Epidermal melanocyte (primary cell): ENCODE data around the gene CELF3.

Experiments
- DNase-seq: peaks from one replicate; pipeline ENCODE4 v3.0.0; 2011; ENCODE audit warnings: low spot score; ENCODE audit not compliant: insufficient read length

The CELF3 gene

DNA sequence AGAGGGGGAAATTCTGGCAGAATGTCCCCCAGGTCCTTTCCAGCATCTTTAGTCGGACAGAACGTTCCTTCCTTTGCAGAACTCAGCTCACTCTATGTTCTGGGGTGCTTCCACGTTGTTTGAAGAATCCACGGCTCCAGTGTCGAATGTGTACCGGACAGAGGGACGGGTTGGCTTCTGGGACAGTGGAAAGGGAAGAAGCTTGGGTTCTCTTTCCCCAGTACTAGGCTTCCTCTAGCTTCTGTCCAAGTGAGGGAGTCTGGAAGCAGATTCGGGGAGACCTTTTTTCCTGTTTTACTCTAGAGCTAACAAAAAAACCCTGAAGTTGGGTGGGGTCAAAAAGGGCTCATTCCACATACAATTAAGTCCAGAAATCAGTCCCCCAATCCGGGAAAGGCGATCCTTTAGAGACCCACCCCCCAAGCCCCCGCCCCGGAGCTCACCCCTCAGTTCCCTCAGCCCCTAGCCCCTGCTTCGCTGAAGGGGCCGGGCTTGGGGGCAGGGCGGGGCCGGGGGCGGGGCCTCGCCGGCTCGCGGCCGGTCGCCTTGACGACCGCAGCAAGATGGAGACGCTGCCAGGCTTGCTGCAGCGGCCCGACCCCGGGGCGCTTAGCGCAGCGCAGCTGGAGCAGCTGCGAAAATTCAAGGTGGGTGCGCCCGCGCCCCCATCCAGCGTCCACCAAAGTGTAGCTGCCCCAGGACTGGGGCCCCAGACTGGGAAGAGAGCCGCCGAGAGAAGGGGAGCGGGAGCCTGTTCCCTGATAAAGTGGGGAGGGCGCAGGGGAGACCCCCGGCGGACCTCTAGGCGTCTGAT lies 4.6 kb upstream of the CELF3 start, which contains the start of gene RIIAD1:
TSS of gene RIIAD1 (plus strand) at position 549 of the 814 bp plus-strand sequence. CDS start at position 564, 15 bp downstream.
- DNase-seq = peak; percentile 70

DNA sequence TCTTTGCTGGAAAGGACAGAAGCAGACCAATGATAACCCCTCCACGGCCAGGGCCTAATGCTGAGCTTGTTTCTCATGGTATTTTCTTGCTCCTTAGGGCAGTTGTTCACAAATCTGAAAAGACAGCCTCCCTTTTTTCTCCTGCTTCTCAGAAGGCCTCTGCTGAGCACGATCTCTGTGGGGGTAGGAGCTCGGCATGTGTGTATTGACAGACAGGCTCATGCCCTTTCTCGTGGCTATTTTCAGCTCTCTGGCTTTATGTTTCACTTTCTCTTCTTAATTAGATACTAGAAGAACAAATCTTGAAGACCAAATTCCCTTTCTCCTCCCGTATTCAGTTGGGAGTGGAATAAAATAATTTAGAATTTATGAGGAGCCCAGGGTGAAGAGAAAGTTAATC lies 4.0 kb upstream of the CELF3 start:
- peak; percentile 70 for DNase-seq

GRCh38 chr1:151720125-151720524 lies 3.5 kb upstream of the CELF3 start:
- no peak for DNase-seq

- no peak for DNase-seq
Observed at GRCh38 chr1:151718666-151719065, 2.1 kb upstream of the CELF3 start.

DNA sequence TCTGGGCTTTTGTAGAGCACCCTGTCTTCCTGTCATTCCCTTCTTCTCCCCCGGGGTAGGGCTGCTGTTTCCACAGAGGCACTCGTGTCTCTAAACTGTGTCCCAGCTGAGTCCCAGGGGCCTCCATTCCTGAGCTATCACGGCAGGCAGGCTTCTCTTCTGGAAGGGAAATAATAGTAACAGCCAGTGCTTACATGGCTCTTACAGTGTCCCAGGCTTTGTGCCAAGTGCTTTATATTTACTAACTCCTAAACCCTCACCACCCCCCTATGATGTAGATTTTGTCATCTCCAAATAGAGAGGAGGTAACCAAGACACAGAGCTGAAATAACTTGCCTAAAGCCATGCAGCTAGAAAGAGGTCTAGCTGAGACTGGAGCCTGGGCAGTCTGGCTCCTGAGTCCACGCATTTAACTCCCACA lies 1.4 kb upstream of the CELF3 start:
- peak; percentile 4 for DNase-seq

DNA sequence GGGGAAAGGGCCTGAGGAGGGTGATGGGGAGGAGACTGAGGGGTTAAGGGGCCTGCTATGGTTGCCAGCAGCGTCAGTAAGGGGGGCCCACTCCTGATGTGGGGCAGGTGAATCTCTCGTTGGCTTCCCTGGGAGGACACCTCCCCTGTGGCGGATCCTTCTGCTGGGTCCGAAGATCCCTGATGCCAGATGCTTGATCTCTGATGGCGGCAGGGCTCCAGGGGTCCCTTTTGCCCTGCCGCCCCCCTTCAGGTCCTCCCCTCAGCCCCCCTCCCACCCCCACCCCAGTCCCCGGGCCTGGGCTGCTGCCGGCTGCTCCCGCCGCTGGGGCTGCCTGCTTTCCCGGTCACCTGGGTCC lies 219 bp downstream of the CELF3 start:
- no peak for DNase-seq

- DNase-seq = no peak
Observed at GRCh38 chr1:151715726-151716404, 738 bp downstream of the CELF3 start.

GRCh38 chr1:151714820-151715725 lies 1.5 kb downstream of the CELF3 start:
- no peak for DNase-seq

DNA sequence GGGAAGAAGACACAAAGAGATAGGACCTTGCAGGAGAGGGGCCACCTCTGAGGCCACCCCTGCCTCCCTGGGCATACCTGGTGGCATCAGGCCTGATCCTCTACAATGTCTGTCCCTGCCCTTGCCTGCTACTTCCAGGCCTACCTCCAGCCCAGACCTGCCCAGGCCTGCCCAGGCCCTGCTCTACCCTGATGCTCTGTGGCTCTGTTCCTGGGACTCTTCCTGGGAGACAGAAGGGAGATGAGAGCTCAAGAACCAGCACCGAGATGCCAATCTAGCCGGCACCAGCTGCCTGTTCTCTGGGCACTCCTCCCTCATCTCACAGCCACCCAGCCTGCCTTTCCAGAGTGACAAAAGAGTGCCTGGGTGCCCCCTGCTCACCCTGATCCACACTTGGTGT lies 2.7 kb downstream of the CELF3 start:
- DNase-seq = no peak

- DNase-seq = no peak
Observed at GRCh38 chr1:151713044-151713443, 3.6 kb downstream of the CELF3 start.

GRCh38 chr1:151711951-151712350 lies 4.7 kb downstream of the CELF3 start:
- DNase-seq = no peak

DNA sequence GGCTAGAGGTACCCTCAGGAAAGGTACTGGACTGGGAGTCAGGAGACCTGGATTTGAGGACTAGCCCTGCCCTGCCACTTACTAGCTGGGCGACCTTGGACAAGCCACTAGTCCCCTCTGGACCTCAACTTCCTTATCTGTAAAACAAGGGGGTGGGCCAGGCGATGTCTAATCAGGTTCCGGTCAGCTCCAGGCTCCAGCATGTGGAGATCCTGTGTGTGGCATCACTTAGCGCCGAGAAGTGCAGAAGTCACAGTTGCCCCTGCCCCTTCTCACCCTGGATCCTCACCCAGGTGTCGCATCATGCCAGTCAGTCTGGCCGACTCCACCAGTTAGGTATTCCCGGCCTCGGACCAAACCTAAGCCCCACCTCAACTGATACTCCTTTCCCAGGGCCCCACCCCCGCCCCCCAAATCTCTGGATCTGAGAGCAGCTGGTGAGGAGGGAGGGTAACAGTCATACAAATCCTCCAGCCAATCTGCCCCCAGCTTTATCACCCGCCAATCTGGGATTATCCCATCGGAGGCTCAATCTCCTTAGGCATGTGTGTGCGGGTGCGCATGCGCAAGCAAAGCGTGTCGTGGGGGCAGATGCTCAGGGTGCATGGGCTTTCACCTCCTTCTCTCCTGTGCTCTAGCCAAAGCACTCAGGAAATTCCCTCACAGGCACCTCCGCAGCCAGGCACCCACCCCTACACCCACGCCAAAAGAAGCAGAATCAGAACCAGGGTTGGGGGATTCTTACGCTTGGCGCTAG lies 5.4 kb downstream of the CELF3 start:
- DNase-seq = no peak

GRCh38 chr1:151710187-151710840 lies 6.3 kb downstream of the CELF3 start:
- DNase-seq = no peak

DNA sequence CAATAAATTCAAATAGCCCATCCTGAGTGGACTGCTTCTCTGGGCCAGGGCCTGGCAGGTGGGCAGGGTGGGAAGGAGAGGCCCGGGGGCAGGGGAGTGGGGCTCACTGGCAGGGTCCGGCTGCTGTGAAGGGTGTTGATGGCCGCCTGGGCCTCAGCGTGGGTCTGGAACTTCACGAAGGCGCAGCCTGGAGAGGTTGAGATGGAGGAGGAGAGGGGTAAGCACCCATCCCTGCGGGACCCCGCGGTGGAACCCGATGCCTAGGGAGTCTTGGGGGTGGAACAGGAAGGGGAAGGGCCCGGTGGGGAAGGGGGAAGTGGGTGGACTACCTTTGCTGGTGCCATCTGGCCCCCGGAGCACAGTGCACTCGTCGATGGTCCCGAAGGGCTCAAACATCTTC lies 7.7 kb downstream of the CELF3 start:
- no peak for DNase-seq

GRCh38 chr1:151707541-151708065 lies 9.0 kb downstream of the CELF3 start:
- no peak for DNase-seq

DNA sequence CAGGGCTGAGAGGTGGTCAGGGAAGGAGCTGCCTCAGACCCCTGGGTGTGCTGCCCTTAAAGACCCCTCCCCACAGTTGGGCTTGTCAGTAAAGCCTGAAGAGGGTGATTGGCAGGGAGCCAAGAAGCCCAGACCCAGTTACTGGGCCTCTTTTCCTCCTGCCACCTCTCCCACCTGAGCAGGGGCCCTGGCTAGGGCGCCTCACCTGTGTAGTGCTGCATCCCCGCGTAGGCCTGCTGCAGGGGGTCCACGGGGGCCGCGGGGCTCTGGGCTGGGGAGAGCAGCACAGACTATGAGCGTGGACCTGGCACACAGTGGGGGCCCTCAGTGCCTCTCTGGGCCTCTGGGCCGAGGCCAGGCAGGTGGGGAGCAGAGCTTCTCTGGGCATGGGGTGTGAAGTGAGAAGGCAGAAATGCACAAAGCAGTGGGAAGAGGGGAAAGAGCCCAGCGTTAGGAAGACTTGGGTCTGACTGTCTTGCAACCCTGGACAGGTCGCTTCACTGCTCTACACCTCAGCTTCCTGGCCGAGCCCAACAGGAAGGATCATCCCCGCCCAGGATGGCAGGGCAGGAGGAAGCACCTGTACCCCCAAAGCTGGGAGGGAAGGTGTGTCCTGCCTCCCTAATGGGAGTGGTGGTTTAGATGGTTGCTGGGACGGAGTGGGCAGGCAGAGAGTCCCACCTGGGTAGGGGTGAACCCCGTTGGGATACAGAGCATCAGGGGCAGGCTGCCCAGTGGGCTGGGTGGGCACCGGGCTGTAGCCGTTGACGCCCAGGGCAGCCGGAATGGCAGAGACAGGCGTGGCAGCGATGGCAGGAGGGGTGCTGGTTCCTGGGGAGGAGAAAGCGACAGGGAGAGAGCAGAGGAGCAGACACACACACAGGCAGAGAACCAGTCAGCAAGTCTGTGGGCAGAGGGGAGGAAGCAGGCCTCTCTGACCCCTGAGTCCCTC lies 9.9 kb downstream of the CELF3 start:
- no peak for DNase-seq

DNA sequence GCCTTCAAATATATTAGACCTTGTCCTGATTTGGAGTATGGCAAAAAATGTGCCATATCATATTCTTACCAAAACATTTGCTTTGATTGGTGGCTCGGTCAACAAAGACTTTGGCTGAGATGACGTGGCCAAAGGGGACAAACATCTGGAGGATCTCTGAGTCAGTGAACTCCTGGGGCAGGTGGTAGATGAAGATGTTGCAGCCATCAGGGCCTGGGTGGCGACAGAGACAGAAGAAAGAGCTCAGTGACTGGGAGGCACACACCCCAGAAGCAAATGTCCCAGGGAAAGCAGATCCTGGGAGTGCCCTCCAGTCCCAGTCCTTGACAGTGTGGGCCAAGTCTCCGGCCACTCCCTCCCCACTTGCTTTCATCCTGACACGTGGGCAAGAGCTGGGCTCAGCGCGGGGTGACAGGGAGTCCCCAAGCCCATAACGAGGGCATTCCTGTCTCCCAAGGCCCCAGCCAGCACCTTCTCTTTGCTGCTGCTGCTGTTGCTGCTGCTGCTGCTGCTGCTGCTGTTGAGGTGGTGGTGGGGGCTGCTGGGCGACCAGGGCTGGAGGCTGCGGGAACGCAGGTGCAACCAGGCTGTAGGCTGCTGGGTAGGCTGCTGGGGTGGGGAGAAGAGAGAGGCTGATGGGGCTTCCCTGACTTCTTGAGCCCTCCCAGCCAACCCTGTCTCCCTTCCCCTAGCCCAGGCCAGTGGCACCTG lies 10.7 kb downstream of the CELF3 start:
- DNase-seq = no peak

DNA sequence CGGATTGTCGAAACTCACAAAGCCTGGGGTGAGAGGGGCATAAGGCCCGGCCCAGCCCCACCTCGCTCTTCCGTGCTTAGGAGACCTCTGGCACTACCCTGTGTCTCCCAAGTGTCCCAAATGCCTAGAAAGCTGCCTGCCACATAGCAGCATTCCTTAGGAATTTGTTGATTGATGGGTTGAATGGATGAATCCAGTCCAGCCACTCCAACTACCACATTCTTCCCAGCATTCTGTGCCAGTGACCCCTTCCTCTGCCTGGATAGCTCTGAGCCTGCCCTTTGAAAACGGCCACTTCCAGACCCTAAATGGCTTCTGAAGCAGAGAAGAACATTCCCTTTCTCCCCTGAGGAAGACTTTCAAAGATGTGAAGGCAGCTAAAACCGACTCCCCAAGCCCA lies 11.5 kb downstream of the CELF3 start:
- DNase-seq = no peak

DNA sequence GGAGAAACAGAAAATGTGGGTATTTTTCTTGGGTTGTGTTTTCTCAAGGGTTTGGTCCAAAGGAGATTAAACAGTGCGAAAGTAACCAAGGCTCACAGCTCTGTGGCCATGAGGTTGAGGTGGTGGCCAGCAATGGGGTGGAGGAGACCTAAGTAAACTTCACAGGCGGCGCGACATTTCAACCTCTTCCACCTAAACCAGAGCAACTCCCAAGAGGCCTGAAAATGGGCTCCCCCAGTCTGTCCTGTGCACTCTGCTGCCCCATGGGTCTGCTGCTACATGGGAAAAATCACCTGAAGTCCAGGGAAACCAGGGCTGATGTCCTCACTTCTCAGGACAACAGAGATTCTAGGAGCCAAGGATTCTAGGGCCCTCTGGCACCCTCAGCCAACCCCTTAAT lies 12.4 kb downstream of the CELF3 start:
- no peak for DNase-seq
